Right kidney (tissue), 1 donor: Measurements from ENCODE around the gene KCNQ5.

Experiments
- DNase-seq: peaks from one replicate; pipeline ENCODE4 v3.0.0-alpha.2; 2016

Gene KCNQ5

GRCh38 chr6:72676995-72677394 is 55.1 kb downstream of the KCNQ5 start:
- DNase-seq: no peak

DNA sequence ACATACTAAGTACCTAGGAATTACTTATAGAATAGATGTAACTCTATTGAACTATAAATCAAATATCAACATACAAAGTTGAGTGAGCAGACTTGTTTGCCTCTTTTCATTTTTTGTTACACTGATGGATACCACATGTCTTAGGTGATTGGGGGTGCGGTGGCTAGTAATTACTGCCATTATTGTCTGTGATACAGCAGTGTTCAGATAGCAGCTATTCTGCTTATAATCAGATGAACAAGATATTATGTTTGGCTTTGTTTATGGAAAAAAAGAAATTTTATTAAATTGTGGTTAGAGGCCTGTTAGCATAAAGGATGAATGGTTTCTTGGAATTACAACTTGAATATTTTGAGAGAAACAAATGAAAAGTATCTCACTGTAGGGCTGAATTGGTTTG is 55.9 kb downstream of the KCNQ5 start:
- DNase-seq: no peak

GRCh38 chr6:72683797-72684196 is 61.9 kb downstream of the KCNQ5 start:
- DNase-seq: no peak

DNA sequence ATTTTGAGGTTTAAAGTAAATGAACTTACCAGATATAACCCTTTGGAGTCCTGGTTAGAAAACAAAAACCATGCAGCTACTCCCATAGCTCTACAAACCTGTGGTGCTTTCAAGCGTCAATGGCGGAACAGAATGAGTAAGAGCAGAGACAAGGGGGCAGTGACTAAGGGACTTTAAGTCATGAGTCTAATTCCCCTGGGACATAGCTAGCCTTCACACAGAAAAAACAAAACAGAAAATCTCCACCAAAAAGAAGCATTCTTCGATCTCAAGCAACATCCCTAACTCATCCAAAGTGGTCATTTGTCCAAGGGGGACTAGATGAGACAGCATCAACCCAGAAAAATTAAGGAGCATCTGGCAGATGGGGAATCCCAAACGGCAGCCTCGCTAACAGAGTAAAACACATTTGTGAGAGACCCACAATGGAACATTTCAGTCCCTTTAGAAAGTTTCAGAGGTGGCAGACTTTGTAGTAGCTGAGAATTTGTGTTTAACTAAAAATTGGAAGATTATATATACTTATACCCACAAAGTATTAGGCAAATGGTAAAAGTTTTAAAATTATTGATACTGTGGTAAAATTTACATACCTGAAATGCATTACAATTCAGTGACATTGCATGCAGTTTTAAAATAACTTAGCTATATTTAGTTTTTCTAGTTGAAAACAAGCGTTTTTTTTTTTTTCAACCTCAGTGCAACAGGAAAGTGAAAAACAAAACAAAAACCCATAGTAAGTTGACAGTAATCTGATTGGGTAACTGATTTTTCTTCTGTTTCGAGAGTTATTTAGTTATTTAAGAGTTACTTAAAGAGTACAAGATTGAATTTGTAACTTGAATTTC is 67.5 kb downstream of the KCNQ5 start:
- no peak for DNase-seq

DNA sequence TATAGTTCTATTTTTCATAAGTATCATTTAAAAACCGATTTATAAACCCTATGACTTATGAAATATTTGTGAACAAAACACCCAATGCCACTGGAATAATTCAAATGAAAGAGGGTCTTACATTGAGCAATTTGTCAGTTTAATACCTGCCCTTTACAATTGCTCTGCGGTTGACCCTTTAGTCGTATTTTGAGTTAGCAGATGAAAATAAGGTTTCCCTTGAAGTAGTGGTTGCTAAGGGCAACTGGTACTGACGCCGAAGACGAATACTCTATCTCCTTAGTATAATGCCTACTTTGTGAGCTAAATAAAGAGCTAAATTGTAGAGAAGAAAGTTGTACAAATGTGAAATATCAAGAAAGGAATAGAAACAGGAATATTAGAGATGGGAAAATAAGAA is 69.4 kb downstream of the KCNQ5 start:
- no peak for DNase-seq

GRCh38 chr6:72696055-72696454 is 74.2 kb downstream of the KCNQ5 start:
- DNase-seq: no peak

GRCh38 chr6:72699159-72699558 is 77.3 kb downstream of the KCNQ5 start:
- DNase-seq: no peak

GRCh38 chr6:72702421-72702820 is 80.6 kb downstream of the KCNQ5 start:
- DNase-seq: no peak

DNA sequence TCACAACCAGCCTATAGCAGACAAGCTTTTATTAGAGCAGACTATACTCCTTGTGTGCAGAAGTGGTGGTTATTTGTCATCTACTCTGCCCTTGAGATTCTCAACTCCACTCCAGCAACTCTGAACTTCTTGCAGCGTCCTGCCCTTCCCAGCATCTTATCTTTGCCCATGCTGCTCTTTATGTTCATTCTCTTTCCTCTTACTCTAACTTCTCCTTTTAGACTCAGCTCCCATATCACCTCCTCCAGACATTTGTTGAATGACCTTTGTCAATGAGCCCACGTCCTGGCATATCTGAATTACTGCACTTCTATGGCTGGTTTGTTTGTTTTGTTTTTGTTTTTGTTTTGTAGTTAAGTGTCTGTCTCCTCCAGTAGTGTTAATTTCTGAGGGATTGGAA is 81.2 kb downstream of the KCNQ5 start:
- no peak for DNase-seq

GRCh38 chr6:72704979-72705378 is 83.1 kb downstream of the KCNQ5 start:
- DNase-seq: no peak

DNA sequence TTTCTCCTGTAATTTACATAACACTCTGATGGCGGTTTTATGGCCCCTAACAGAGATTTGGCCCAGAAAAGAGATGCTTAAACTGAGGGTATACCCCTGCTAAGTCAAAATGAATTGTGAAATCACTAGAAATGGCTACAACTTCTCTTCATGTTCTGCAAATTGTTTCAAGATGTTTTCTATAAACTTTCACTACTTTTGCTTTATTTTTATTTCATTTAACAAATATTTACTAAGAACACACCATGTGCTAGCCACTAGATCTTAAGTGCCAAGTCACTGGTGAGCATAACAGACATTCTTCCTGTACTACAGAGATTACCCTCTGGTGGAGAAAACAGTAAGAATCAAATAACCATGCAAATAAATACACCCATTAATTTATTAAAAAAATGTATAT is 87.6 kb downstream of the KCNQ5 start:
- DNase-seq: no peak

- DNase-seq: no peak
Measured at GRCh38 chr6:72711731-72712130, 89.9 kb downstream of the KCNQ5 start.

DNA sequence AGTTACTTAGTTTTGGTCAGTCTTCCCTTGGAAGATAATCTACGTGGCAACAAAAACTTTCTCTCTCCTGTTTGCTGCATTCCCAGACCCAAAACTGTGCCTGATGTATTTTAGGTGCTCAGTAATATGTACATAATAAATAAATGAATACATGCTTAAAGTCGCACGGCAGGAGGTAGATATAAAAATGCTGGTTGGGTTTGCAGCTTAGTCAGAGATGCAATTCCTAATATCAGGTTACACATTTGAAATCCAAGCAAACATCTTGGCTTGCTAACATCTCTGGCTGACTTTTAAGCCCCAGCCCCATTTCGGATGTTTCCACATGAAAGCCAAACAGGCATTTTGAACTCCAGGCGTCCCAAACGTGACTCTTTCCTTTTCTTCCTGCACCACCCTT is 91.0 kb downstream of the KCNQ5 start:
- no peak for DNase-seq

GRCh38 chr6:72715119-72715518 is 93.3 kb downstream of the KCNQ5 start:
- DNase-seq: no peak

- no peak for DNase-seq
Measured at GRCh38 chr6:72716916-72717315, 95.1 kb downstream of the KCNQ5 start.

DNA sequence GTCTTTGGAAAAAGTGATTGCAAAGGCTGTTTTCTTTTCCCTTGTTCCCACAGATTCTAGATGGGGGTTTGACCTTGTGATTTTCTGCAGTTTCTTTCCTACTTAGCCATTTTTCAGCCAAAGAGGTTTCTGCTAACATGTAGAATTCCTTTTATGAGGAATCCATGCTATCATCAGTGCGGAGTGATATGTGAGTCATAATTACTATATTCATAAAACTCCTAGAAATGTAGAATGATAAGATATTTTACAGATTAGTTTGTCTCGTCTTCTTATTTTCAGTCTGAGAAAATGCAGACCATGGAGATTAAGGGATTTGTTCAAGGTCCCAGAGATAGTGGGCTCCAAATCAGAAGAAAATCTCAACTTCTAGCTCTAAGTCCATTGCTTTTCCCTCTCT is 98.6 kb downstream of the KCNQ5 start:
- no peak for DNase-seq

DNA sequence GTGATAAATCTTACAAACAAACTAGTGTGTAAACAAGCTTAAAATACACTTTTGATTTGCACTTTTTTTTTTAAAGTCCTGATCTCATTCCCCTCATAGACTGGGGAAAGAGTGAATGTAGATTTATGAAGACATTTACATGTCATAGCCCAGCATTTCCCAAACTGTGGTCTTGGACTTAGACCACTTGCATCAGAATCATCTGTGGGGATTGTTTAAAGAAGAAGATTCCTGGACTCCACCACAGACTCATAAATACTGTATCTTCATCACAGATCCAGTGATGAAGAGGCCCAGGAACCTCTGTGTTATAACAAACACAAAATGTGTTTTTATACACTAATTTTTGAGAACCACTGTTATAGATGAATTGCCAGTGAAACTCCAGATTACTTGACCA is 99.5 kb downstream of the KCNQ5 start:
- no peak for DNase-seq

GRCh38 chr6:72724545-72724944 is 102.7 kb downstream of the KCNQ5 start:
- DNase-seq: no peak

- no peak for DNase-seq
Measured at GRCh38 chr6:72728706-72729343, 107.0 kb downstream of the KCNQ5 start.

DNA sequence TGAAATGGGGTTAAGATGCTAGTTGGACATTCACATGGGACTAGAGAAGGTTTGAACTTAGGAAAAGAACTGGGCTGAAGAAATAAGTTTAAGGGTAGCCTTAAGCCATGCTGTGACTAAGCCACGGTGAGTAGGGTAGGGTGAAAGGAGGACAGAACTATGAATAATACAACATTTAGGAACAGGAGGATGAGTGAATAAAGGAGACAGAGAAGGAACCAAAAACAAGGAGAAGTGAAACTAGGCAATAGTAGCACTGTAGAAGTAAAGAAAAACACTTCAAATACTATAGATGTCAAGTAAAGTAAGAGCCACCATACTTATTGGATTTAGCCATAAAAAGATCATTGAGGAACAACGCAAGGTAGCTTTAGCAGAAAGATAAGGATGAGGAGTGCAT is 111.2 kb downstream of the KCNQ5 start:
- DNase-seq: no peak

- no peak for DNase-seq
Measured at GRCh38 chr6:72738091-72738490, 116.2 kb downstream of the KCNQ5 start.

- no peak for DNase-seq
Measured at GRCh38 chr6:72739368-72739779, 117.5 kb downstream of the KCNQ5 start.

DNA sequence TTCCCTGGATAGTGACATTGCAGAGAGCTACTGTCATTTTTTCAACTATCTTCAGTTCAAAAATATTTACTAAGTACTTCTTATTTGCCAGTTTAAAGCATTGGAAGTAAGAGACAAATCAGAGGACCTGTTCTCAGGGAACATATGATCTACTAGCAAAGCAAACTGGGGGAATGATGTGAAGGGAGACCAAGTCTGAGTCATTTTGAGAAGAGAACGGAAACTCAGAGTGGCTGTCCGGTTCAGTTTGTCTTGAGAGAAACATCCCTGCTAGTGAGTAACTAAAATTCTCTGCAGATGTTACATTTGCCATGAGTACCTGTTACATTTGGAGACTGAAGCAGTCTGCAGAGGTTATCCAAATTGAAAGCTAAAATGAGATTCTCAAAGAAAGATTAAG is 118.3 kb downstream of the KCNQ5 start:
- DNase-seq: no peak

DNA sequence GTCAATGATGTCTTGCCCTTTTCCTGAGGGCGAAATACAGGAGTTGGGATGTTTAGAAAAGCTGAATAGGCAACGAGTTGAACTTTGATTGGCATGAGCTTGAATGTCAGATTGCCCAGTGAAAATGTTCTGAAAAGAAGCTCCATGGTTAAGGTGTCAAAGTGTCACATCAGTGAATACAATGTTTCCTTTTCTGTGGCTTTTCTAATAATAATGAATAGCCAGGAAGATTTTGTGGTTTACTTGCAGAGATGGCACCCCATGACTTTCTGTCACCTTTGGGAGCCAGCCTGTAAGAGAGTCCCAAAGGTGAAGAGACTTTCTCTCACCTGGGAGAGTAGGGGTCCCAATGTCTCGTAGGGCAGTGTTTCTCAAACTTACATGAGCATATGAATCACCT is 119.2 kb downstream of the KCNQ5 start:
- DNase-seq: no peak
